GM12878 (cell line): ENCODE data around the gene ING1. TPM values are rescaled to one million over a fixed set of nuclear protein-coding genes. Genes with fewer than 3 reads are reported as not detected.

Source experiments
- ATAC-seq: fragments of 200-7000 bp; cut with Tn5 transposase; 3 replicates; pipeline ENCODE4 v1.9.1; 2020; ENCODE audit warnings: mild to moderate bottlenecking, moderate library complexity
- BruUV-seq: library from RNA; stranded (reverse); fragments of 400-500 nt; replicated peaks from 2 replicates; lab custom pipeline; 2021; lab: Mats Ljungman, UMichigan
- CTCF ChIA-PET: fragments of 300-600 bp; sonication (Branson Sonifier 250); formaldehyde crosslinking; extraction: SDS; loops from one replicate; lab custom pipeline; 2021; ENCODE audit warnings: inconsistent platforms; lab: Yijun Ruan, JAX
- POLR2A ChIA-PET: fragments of 350-600 bp; formaldehyde crosslinking; extraction: SDS; loops from one replicate; lab custom pipeline; 2021; ENCODE audit warnings: inconsistent platforms; lab: Charles Lee
- RAD21 ChIA-PET: fragments of 300-600 bp; sonication (Branson Sonifier 250); formaldehyde crosslinking; loops from one replicate; lab custom pipeline; 2023; ENCODE audit warnings: antibody characterized with exemption; ENCODE audit not compliant: unreplicated experiment; lab: Charles Lee
- SMC1A ChIA-PET: fragments of 300-600 bp; sonication (Branson Sonifier 250); formaldehyde crosslinking; loops from one replicate; lab custom pipeline; 2023; ENCODE audit not compliant: unreplicated experiment, uncharacterized antibody; lab: Charles Lee
- DNase-seq: peaks from one replicate; pipeline ENCODE4 v3.0.0-alpha.2; 2011; ENCODE audit warnings: low read depth, low spot score
- FAIRE-seq: peaks from 3 replicates; lab custom pipeline; 2011; peaks lifted over from hg19 to GRCh38; lab: Jason Lieb, UNC
- H2AFZ ChIP-seq: 2 replicates; pipeline ENCODE4 v1.6.0; 2011; ENCODE audit warnings: low read depth, low read length, control low read depth; ENCODE audit not compliant: control insufficient read depth
- H3K27ac ChIP-seq: 2 replicates; pipeline ENCODE4 v1.5.1; 2011; ENCODE audit warnings: control low read depth; ENCODE audit not compliant: control insufficient read depth, insufficient read depth
- H3K27me3 ChIP-seq, 2 experiments: replicated peaks in 1 of 2; 2 replicates each; pipeline versions ENCODE4 v1.6.0 to v1.6.1; 2011; ENCODE audit warnings: low read length in 1 of 2; ENCODE audit not compliant: control insufficient read depth in 2 of 2, insufficient read depth in 2 of 2
- H3K36me3 ChIP-seq, 2 experiments: 2 replicates each; pipeline ENCODE4 v1.5.1; 2011; ENCODE audit warnings: low read length in 1 of 2; ENCODE audit not compliant: control insufficient read depth in 2 of 2, insufficient read depth in 2 of 2
- H3K4me1 ChIP-seq: 2 replicates; pipeline ENCODE4 v1.6.1; 2011; ENCODE audit warnings: mild to moderate bottlenecking, low read length, moderate library complexity, mixed read lengths; ENCODE audit not compliant: control insufficient read depth, insufficient read depth
- H3K4me2 ChIP-seq: 2 replicates; pipeline ENCODE4 v1.6.0; 2011; ENCODE audit warnings: control low read depth; ENCODE audit not compliant: control insufficient read depth, insufficient read depth
- H3K4me3 ChIP-seq: fragments of 200-600 bp; sonication (generic); 2 replicates; pipeline ENCODE4 v1.5.1; 2016
- H3K79me2 ChIP-seq: 2 replicates; pipeline ENCODE4 v1.6.0; 2011; ENCODE audit warnings: low read length; ENCODE audit not compliant: control insufficient read depth, insufficient read depth
- H3K9ac ChIP-seq: 2 replicates; pipeline ENCODE4 v1.8.0; 2011; ENCODE audit warnings: low read length, control low read depth, mixed read lengths; ENCODE audit not compliant: control insufficient read depth, insufficient read depth
- H3K9me3 ChIP-seq: replicated peaks from 3 replicates; pipeline ENCODE4 v1.5.1; 2011; ENCODE audit warnings: mild to moderate bottlenecking, low read length; ENCODE audit not compliant: control insufficient read depth, insufficient read depth
- H4K20me1 ChIP-seq: 2 replicates; pipeline ENCODE4 v1.6.0; 2011; ENCODE audit not compliant: control insufficient read depth, insufficient read depth
- ASH2L ChIP-seq: fragments of 300-600, 200-600 bp; sonication (generic); IDR thresholded peaks from 2 replicates; pipeline ENCODE4 v1.6.1; 2017; ENCODE audit warnings: low read depth, mild to moderate bottlenecking, borderline replicate concordance
- ATF7 ChIP-seq: fragments of 450-650 bp; IDR thresholded peaks from 2 replicates; pipeline ENCODE4 v1.6.1; 2016; ENCODE audit warnings: low read depth, mild to moderate bottlenecking
- BMI1 ChIP-seq: fragments of 450-650 bp; IDR thresholded peaks from 2 replicates; pipeline ENCODE4 v1.6.1; 2016; ENCODE audit warnings: mild to moderate bottlenecking, moderate library complexity, borderline replicate concordance
- CEBPZ ChIP-seq: fragments of 150-350 bp; IDR thresholded peaks from 2 replicates; pipeline ENCODE4 v1.6.1; 2016; ENCODE audit warnings: low read depth, low read length
- CHD1 ChIP-seq: IDR thresholded peaks from 2 replicates; pipeline ENCODE4 v1.6.1; 2012; ENCODE audit warnings: low read depth, low read length, improper control_type of control experiment
- E2F8 ChIP-seq: fragments of 450-650 bp; IDR thresholded peaks from 2 replicates; pipeline ENCODE4 v1.6.1; 2018; ENCODE audit warnings: mild to moderate bottlenecking, low read depth, moderate library complexity; ENCODE audit not compliant: partially characterized antibody
- ELK1 ChIP-seq: IDR thresholded peaks from 2 replicates; pipeline ENCODE4 v1.6.1; 2012; ENCODE audit warnings: low read depth, low read length, improper control_type of control experiment
- NFXL1 ChIP-seq: fragments of 450-650 bp; IDR thresholded peaks from 2 replicates; pipeline ENCODE4 v1.6.1; 2017; ENCODE audit warnings: antibody characterized with exemption, mild to moderate bottlenecking, borderline replicate concordance
- RBBP5 ChIP-seq: fragments of 200-600 bp; sonication (generic); conservative IDR thresholded peaks from 2 replicates; pipeline ENCODE4 v1.6.1; 2016
- SMAD1 ChIP-seq: fragments of 450-650 bp; IDR thresholded peaks from 2 replicates; pipeline ENCODE4 v1.6.1; 2018; ENCODE audit warnings: mild to moderate bottlenecking, low read depth; ENCODE audit not compliant: partially characterized antibody
- SUZ12 ChIP-seq: fragments of 200-600 bp; sonication (generic); IDR thresholded peaks from one replicate; pipeline ENCODE4 v1.6.1; 2018; ENCODE audit warnings: antibody characterized with exemption, mild to moderate bottlenecking; ENCODE audit not compliant: unreplicated experiment
- USF2 ChIP-seq: IDR thresholded peaks from 2 replicates; pipeline ENCODE4 v1.6.1; 2011; ENCODE audit warnings: low read depth, low read length, improper control_type of control experiment, borderline replicate concordance
- WGBS: methylation state at CpG from one replicate; pipeline ENCODE4 v1.1.6; 2016; ENCODE audit warnings: low lambda C conversion rate; ENCODE audit not compliant: insufficient replicate concordance, insufficient coverage; ENCODE audit errors: missing lambda C conversion rate; 5-methylcytosine and 5-hydroxymethylcytosine counted together
- in situ Hi-C: fragments of 300-500 bp; cut with MboI; formaldehyde crosslinking; loops from 9 replicates; pipeline ENCODE4 v1.14.3; 2018; ENCODE audit warnings: mixed read lengths
- intact Hi-C: fragments of 100-400 bp; cut with micrococcal nuclease; formaldehyde crosslinking; loops from one replicate; pipeline ENCODE4 v1.14.2; 2022; ENCODE audit not compliant: unreplicated experiment
- polyA plus RNA-seq, 11 experiments: library from polyadenylated mRNA; depleted of rRNA in 4 of 11; unstranded in 6 of 11; stranded (reverse) in 5 of 11; fragments of >200 nt; fragmentation: Nextera tagmentation in 4 of 11; fragmentation: Illumina TruSeq in 1 of 11; extraction: Ambion mirVana in 4 of 11; extraction: Trizol in 1 of 11; gene quantifications; 1 replicate in 1 of 11; 2 replicates in 10 of 11; pipeline versions ENCODE4 v1.2.1 to v1.2.3, GENCODE V29; 2011 to 2016; ENCODE audit warnings: inconsistent platforms in 2 of 11, missing spikeins in 2 of 11, low read depth in 1 of 11
- total RNA-seq, 4 experiments: library from RNA; depleted of rRNA in 3 of 4; stranded (reverse); fragments of >200 nt in 3 of 4; fragmentation: Illumina TruSeq in 1 of 4; extraction: Trizol in 1 of 4; gene quantifications; 2 replicates each; pipeline versions ENCODE4 v1.2.1 to v1.2.3, GENCODE V29; 2013 to 2021
- TF ChIP-seq, protein P1 (sequence below): fragments of 450-650 bp; IDR thresholded peaks from 2 replicates; pipeline ENCODE4 v1.6.1; 2016; ENCODE audit warnings: mild to moderate bottlenecking

The ING1 gene
- total and polyA plus RNA-seq, 10 of the 15 experiments (the other 5 are each of a cell fraction or from before 2014, with no cell fraction given), result 1.3 to 20.4 (median 13.1) TPM

- ATAC-seq, result no peak
- no peak for DNase-seq
- no peaks in the 10 kb centered on the region for H3K4me1 ChIP-seq
- no peaks in the 10 kb centered on the region for H4K20me1 ChIP-seq
- H3K4me2 ChIP-seq, result no peak overlapping the region
- in situ Hi-C loops (no loop called here), intact Hi-C loops (no loop called here)
- CTCF ChIA-PET, result interaction anchor here (0.6 to 1.1 kb wide), 2 partner anchors 154 to 302 kb away, joined by 3 read pairs; no protein-coding TSS in a partner anchor
- RAD21 ChIA-PET, result no interaction called here
- no peaks in the 10 kb centered on the region for H3K36me3 ChIP-seq
- no peak overlapping the region for H3K27ac ChIP-seq
- SMC1A ChIA-PET, result interaction anchor here (1.0 kb wide), 1 partner anchor 38 kb away, joined by 3 read pairs; no protein-coding TSS in a partner anchor
- no peaks in the 10 kb centered on the region; the same call in 1 of the 3 replicates for H3K9me3 ChIP-seq
- H3K79me2 ChIP-seq, result no peaks in the 10 kb centered on the region
- no peak overlapping the region for H3K9ac ChIP-seq
- H3K27me3 ChIP-seq, result no peaks in the 10 kb centered on the region
- no peak overlapping the region for H2AFZ ChIP-seq
- H3K4me3 ChIP-seq, result no peak overlapping the region
- FAIRE-seq, result no peak
- POLR2A ChIA-PET, result no interaction called here
- no TSS peak for BruUV-seq
- WGBS, result 60% methylated on average over 3 of the region's 3 CpGs
- TF ChIP-seq CHD1 (no peak), ATF7 (no peak), BMI1 (no peak), NFXL1 (no peak), RBBP5 (no peak), ASH2L (no peak), E2F8 (no peak), USF2 (no peak), SMAD1 (no peak), SUZ12 (no peak), ELK1 (no peak), CEBPZ (no peak)
- TF ChIP-seq, protein P1, sequence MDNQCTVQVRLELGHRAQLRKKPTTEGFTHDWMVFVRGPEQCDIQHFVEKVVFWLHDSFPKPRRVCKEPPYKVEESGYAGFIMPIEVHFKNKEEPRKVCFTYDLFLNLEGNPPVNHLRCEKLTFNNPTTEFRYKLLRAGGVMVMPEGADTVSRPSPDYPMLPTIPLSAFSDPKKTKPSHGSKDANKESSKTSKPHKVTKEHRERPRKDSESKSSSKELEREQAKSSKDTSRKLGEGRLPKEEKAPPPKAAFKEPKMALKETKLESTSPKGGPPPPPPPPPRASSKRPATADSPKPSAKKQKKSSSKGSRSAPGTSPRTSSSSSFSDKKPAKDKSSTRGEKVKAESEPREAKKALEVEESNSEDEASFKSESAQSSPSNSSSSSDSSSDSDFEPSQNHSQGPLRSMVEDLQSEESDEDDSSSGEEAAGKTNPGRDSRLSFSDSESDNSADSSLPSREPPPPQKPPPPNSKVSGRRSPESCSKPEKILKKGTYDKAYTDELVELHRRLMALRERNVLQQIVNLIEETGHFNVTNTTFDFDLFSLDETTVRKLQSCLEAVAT, result no peak
Measured at GRCh38 chr13:110756219-110756631, 42.7 kb downstream of the ING1 start.
